Activated B cell treated with CpG ODN at 0.5 μM for 24 hours (primary cell): ENCODE results near the gene BIN2. TPM values are rescaled to one million over a fixed set of nuclear protein-coding genes. Genes with fewer than 3 reads are reported as not detected.

ENCODE experiments used
- ATAC-seq: fragments of 200-7000 bp; cut with Tn5 transposase; one replicate; pipeline ENCODE4 v1.10.0; 2021; ENCODE audit warnings: low read depth, mild to moderate bottlenecking, moderate library complexity
- CTCF ChIA-PET: fragments of 350-600 bp; sonication (Branson Sonifier 250); formaldehyde crosslinking; loops from one replicate; lab custom pipeline; 2021; ENCODE audit warnings: antibody characterized with exemption; lab: Charles Lee
- POLR2A ChIA-PET: fragments of 350-600 bp; sonication (Branson Sonifier 250); formaldehyde crosslinking; loops from one replicate; lab custom pipeline; 2021; ENCODE audit warnings: antibody characterized with exemption; lab: Charles Lee
- DNase-seq: peaks from one replicate; pipeline ENCODE4 v3.0.0; 2022
- H3K27ac Mint-ChIP-seq: one replicate; pipeline ENCODE4 v1.8.0; 2020; ENCODE audit warnings: mixed read lengths
- H3K27me3 Mint-ChIP-seq: one replicate; pipeline ENCODE4 v1.8.0; 2021; ENCODE audit warnings: mixed read lengths
- H3K36me3 Mint-ChIP-seq: one replicate; pipeline ENCODE4 v1.8.0; 2021; ENCODE audit warnings: low read depth, mixed read lengths
- H3K4me1 Mint-ChIP-seq: one replicate; pipeline ENCODE4 v1.8.0; 2021; ENCODE audit warnings: mixed read lengths
- H3K4me3 Mint-ChIP-seq: one replicate; pipeline ENCODE4 v1.8.0; 2020; ENCODE audit warnings: mild to moderate bottlenecking, mixed read lengths
- H3K9me3 Mint-ChIP-seq: one replicate; pipeline ENCODE4 v1.8.0; 2020; ENCODE audit warnings: mixed read lengths
- intact Hi-C: fragments of 100-400 bp; cut with micrococcal nuclease; formaldehyde crosslinking; loops from one replicate; pipeline ENCODE4 v1.15.1; 2024
- total RNA-seq: library from RNA; stranded (reverse); gene quantifications from 2 replicates; pipeline ENCODE4 v1.2.3, GENCODE V29; 2022
- TF ChIP-seq, protein P1 (sequence below): fragments of 200-600 bp; IDR thresholded peaks from one replicate; pipeline ENCODE4 v1.8.0; 2022; ENCODE audit warnings: antibody characterized with exemption, mild to moderate bottlenecking

The BIN2 gene
- total RNA-seq, 1 donor from 2014 or later: 25.6 TPM

DNA sequence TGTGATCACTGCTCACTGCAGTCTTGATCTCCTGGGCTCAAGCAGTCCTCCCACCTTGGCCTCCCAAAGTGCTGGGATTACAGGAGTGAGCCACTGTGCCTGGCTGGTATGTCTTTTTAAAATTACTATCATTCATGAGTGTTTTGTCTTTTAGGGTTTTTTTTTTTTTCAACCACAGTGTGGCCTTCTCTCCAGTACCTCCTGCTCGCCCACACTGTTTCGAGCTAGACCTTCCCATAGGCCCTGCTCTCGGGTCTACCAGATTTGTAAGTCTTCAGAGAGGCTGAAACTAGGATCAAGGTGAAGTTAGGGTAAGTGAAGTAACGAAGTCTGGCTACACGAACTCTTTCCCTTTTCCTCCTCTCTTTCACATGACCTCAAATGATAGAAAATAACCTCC, 1.5 kb downstream of the BIN2 start:
- no peak for ATAC-seq
- Mint-ChIP-seq H3K9me3 (no peaks in the 10 kb centered on the region), H3K27ac (peak overlapping the region; percentile 95), H3K4me3 (peak overlapping the region; percentile 84), H3K27me3 (no peaks in the 10 kb centered on the region), H3K36me3 (peaks cover 9% of the 10 kb centered on the region), H3K4me1 (peaks cover 94% of the 10 kb centered on the region)
- ChIA-PET CTCF (interaction anchor here (0.9 to 8.2 kb wide), 3 partner anchors 18 to 52 kb away, joined by 3 to 42 read pairs (median 3); partner anchors contain the start of gene SMAGP), POLR2A (interaction anchor here (0.8 to 4.7 kb wide), 5 partner anchors 21 to 105 kb away, joined by 3 to 21 read pairs (median 15); partner anchors contain the start of genes DAZAP2, POU6F1 and SMAGP)
- no peak for DNase-seq
- TF ChIP-seq, protein P1, sequence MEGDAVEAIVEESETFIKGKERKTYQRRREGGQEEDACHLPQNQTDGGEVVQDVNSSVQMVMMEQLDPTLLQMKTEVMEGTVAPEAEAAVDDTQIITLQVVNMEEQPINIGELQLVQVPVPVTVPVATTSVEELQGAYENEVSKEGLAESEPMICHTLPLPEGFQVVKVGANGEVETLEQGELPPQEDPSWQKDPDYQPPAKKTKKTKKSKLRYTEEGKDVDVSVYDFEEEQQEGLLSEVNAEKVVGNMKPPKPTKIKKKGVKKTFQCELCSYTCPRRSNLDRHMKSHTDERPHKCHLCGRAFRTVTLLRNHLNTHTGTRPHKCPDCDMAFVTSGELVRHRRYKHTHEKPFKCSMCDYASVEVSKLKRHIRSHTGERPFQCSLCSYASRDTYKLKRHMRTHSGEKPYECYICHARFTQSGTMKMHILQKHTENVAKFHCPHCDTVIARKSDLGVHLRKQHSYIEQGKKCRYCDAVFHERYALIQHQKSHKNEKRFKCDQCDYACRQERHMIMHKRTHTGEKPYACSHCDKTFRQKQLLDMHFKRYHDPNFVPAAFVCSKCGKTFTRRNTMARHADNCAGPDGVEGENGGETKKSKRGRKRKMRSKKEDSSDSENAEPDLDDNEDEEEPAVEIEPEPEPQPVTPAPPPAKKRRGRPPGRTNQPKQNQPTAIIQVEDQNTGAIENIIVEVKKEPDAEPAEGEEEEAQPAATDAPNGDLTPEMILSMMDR: no peak
- intact Hi-C loops: loop anchor here (10.0 kb wide), 3 partner anchors 238 to 808 kb away; partner anchors contain the start of gene CSRNP2

DNA sequence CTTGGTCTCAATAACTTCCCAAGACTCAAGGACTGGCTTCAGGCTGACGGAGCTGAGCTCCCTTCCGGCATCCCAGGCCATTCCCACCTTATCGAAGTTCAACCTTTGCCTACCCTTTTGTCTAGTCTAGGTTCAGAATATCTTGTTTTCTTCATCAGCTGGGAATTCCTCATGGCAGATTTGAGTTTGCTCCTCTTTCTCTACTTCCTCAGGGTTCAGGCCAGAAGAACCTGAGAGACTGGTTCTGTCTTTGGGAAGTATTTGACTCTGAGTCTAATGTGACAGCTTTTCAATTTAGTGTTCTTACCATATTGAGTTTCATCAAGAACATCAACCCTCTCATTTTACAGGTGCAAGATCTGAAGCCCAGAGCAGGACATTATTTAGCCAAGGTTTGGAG, 2.1 kb downstream of the BIN2 start:
- intact Hi-C loops: loop anchor here (10.0 kb wide), 3 partner anchors 237 to 807 kb away; partner anchors contain the start of gene CSRNP2
- H3K27me3 Mint-ChIP-seq: no peaks in the 10 kb centered on the region
- ATAC-seq: no peak
- TF ChIP-seq, protein P1: no peak
- H3K27ac Mint-ChIP-seq: peak overlapping the region; percentile 51
- ChIA-PET POLR2A (interaction anchor here (0.7 to 4.7 kb wide), 5 partner anchors 21 to 104 kb away, joined by 3 to 21 read pairs (median 8); partner anchors contain the start of genes DAZAP2 and POU6F1), CTCF (interaction anchor here (1.0 to 8.2 kb wide), 2 partner anchors 19 to 51 kb away, joined by 3 to 42 read pairs; partner anchors contain the start of gene SMAGP)
- H3K4me1 Mint-ChIP-seq: peaks cover 93% of the 10 kb centered on the region
- no peak for DNase-seq
- H3K4me3 Mint-ChIP-seq: peak overlapping the region; percentile 12
- peaks cover 9% of the 10 kb centered on the region for H3K36me3 Mint-ChIP-seq
- no peaks in the 10 kb centered on the region for H3K9me3 Mint-ChIP-seq

DNA sequence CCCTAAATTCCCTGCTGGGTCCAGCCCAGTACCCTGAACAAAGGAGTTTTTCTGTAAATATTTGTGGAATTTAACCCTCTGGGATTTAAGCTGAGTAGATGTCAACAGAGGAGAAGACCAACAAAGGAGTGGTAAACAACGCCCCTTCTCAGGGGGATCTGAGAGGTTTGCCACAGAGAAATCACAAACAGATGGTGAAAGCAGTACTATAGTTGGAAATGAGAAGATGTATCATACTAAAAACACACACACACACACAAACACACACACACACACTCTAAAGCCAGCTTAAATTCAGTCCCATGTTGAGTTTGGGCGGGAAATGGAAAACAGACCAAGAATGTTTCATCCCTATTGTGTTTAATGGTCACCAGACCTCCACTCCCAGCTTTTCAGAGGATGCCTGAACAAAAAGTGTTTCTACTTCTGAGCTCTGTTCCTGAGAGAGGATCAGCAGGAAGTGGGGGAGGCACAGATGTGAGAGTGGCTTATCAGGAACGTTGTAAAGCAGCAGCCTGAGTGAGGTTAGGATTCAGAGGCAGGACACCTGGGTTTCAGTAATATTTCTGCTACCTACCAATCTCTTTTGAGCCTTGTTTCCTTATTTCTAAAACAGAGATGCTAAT, 3.2 kb downstream of the BIN2 start:
- ATAC-seq: no peak
- Mint-ChIP-seq H3K9me3 (no peaks in the 10 kb centered on the region), H3K4me1 (peaks cover 88% of the 10 kb centered on the region), H3K27me3 (no peaks in the 10 kb centered on the region), H3K36me3 (peaks cover 11% of the 10 kb centered on the region), H3K4me3 (peak overlapping the region; percentile 39), H3K27ac (peak overlapping the region; percentile 51)
- TF ChIP-seq, protein P1: no peak
- intact Hi-C loops: loop anchor here (10.0 kb wide), 3 partner anchors 236 to 806 kb away; partner anchors contain the start of gene CSRNP2
- ChIA-PET POLR2A (interaction anchor here (0.6 to 4.7 kb wide), 11 partner anchors 12 to 1720 kb away, joined by 3 to 21 read pairs (median 3); partner anchors contain the start of genes DAZAP2 and POU6F1), CTCF (interaction anchor here (8.2 kb wide), 1 partner anchor 20 kb away, joined by 42 read pairs; no protein-coding TSS in a partner anchor)
- DNase-seq: no peak

DNA sequence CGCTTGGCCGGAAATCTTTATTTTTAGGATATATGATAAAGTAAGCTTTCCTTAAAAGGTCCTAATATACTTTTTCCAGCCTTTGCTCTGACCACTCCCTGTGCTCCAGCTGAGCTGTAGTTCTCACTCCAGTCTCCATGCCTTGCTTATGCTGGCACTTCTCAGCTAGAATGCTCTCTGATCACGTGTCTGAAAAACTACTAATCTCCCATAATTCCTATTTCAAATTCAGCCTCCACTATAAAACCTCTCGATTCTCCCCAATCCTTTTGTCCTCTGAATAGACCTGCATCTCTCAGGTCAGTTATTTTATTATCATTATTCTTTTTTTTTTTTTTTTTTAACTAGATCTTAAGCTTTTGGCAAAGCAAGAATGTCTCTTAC, 3.7 kb downstream of the BIN2 start:
- intact Hi-C loops: loop anchor here (10.0 kb wide), 3 partner anchors 236 to 806 kb away; partner anchors contain the start of gene CSRNP2
- DNase-seq (no peak), ATAC-seq (no peak)
- peak overlapping the region; percentile 3 for H3K4me3 Mint-ChIP-seq
- peaks cover 11% of the 10 kb centered on the region for H3K36me3 Mint-ChIP-seq
- no peaks in the 10 kb centered on the region for H3K9me3 Mint-ChIP-seq
- H3K27me3 Mint-ChIP-seq: no peaks in the 10 kb centered on the region
- POLR2A ChIA-PET: interaction anchor here (0.5 to 1.5 kb wide), 11 partner anchors 12 to 1719 kb away, joined by 3 to 8 read pairs (median 3); partner anchors contain the start of gene POU6F1
- H3K27ac Mint-ChIP-seq: peak overlapping the region; percentile 48
- CTCF ChIA-PET: interaction anchor here (8.2 kb wide), 1 partner anchor 20 kb away, joined by 42 read pairs; no protein-coding TSS in a partner anchor
- peaks cover 84% of the 10 kb centered on the region for H3K4me1 Mint-ChIP-seq
- TF ChIP-seq, protein P1: no peak
